Stimulated activated CD4-positive, alpha-beta T cell treated with anti-CD3 and anti-CD28 coated beads, Interleukin-1b, Interleukin-23, amount 100 ng/mL, for 1 hour (primary cell): Measurements from ENCODE around the gene IFNA21.
"Not testable (repeated sequence)": the region's sequence is repeated elsewhere in the genome, so short reads cannot be mapped to it uniquely, and the experiment has no call there.

ENCODE experiments used
- DNase-seq, 2 donors: peaks; one replicate each; pipeline ENCODE4 v3.0.0-alpha.2; 2020; ENCODE audit warnings: low read depth in 2 of 2

The IFNA21 gene

DNA sequence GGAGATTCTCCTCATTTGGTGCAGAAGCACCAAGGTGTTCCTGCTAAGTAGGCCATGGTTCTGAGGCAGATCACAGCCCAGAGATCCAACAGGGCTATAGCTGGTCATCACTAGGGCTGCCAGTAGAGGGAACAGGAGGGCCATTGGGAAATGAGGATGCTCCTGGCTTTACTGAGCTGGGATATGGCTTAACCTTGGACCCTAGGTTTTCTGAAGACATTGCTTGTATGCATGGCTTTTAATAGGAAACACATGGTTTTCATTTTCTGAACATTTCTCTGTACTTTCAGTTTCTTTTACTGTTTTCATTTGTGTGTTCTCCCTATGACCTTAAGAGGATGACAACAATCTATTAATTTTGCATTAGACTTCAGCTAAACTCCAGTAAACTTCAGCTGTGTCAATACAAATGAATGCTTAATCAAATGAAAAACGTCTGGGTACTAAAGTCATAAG lies 25.0 kb downstream of the IFNA21 start, which contains the start of gene IFNW1:
Gene IFNW1, minus strand, starts transcription at position 406 of the 456 bp plus-strand sequence. Its CDS starts 262 bp downstream, at position 144.
- no peak for DNase-seq

DNA sequence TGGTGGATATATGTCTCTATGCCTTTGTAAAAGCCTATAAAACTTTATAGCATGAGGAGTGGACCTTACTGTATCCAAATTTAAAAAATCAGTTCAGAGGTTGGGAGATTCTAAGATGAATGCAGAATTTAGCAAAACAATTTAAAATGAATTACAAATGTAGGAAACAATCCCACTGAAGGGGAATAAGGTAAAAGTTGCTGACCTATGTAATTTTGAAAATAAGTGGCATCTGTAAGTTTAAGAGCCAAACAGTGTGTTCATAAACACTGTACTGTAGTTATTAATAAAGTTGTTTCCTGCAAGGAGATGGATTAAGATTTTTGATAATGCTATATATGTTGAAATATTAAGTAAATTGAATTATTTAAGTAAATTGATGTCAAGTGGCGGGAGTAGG lies 29.4 kb downstream of the IFNA21 start:
- DNase-seq, result no peak

DNA sequence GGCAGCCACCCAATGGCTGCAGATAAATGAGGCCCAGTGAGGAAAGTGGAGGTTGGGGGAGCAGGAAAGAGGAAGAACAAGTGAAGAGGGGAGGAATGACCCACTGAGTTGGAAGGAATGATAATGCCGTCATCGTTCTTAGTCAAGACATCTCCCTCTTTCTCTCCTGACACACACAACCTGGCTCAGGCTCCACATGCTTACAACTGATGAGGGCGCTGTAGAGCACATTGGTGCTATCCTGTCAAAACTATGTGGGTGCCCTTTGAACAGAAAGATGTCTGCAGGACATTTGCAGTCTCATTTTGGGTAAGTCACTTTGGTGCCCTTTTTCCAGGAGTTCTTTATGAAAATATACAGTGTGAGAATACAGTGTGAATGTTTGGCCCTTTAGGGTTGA lies 30.7 kb downstream of the IFNA21 start:
- DNase-seq, result no peak

DNA sequence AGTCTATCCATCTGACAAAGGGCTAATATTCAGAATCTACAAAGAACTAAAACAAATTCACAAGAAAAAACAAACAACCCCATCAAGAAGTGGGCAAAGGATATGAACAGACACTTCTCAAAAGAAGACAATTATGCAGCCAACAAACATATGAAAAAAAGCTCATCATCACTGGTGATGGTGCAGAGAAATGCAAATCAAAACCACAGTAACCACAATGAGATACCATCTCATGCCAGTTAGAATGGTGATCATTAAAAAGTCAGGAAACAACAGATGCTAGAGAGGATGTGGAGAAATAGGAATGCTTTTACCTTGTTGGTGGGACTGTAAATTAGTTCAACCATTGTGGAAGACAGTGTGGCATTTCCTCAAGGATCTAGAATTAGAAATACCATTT lies 38.3 kb downstream of the IFNA21 start:
- DNase-seq, result not testable (repeated sequence)

GRCh38 chr9:21121595-21122251 lies 44.7 kb downstream of the IFNA21 start:
- DNase-seq, result no peak

DNA sequence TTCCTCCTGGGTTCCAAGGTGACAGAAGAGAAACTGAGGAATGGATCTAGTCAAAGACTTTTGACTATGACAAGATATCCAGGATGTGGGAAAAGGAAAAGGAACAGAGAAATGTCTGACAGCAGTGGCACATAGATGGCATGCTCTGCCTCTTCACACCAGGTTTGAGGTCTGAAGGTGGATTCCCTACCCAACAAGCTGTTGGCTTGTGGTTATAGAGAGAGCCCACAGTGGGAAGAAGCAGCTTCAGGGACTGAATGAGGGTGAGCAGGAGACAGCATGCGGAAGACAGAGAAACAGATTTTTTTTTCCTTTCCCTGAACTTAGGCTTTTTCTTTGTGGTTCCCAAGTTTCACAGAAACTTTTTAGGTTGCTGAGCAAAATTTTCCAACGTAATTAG lies 45.4 kb downstream of the IFNA21 start:
- DNase-seq, result no peak

DNA sequence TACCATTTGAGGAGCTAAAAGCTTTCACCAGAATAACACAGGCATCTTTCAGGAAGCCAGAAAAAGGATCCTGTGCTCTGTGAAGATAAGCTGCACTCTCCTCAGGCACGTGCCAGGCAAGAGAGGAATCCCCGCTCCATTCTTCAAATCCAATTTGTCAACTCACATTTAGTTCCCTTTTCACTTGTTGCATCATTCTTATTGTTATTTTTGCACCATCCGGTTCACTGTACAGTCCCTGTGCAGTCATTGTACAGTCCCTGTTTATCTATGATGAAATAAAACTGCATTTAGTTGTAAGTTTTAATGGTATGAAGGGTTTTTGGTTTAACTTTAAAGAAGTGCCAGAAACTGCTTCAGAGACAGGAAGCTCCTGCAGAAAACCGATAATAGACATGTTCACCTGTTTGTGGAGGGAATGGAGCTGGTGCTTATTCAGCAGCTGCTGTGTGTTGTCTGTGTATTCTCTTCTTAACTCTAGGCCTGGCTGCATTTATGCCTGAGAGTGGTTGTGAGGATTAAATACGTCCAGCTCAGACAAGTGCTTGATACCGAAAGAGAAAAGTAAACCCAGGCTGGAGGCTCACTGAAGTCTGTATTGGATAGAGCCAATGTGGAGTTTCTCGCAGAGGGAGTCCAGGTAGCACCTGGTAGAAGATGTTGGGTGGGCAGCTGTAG lies 47.2 kb downstream of the IFNA21 start:
- DNase-seq, result no peak
